ENCODE results near the gene AGBL3.
"Not testable (repeated sequence)": the region's sequence is repeated elsewhere in the genome, so short reads cannot be mapped to it uniquely, and the experiment has no call there.

Gene AGBL3

DNA sequence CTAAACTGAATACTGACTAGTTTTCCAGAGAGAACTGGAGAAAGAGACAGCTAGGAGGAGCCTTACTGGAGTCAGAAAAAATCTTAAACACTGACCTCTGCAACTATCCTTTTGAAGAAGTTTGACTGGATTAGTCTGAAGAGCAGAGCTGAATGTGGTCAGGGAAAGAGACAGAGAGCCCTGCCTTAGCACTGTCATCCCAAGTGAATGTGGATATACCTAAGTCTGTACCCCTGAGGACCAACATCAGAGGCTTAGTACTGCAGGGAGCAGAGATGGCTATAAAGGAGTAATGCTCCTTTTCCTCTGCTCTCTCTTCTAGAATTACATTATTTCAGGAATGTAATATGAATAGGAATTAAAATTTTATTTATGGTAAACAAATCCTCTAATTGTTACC is 91.7 kb downstream of the AGBL3 start:
- no peak for DNase-seq

DNA sequence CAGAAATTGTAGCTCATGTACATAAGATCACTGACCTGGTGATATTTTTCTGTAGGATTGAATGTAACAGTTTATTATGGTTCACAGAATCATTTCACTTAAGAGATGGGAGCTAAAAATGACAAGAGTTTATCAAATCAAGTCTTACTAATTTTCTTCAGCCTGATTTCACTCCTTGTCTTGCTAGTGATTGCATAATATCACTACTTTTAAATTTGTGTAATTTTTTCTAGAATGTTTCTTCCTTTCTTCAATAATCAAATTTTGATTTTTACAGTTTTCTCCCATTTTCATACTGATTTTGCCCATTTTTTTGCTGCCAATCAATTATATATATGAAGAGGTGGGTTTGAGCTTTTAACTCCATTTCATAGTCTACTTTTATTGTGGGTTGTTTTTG is 92.8 kb downstream of the AGBL3 start:
- DNase-seq = no peak

DNA sequence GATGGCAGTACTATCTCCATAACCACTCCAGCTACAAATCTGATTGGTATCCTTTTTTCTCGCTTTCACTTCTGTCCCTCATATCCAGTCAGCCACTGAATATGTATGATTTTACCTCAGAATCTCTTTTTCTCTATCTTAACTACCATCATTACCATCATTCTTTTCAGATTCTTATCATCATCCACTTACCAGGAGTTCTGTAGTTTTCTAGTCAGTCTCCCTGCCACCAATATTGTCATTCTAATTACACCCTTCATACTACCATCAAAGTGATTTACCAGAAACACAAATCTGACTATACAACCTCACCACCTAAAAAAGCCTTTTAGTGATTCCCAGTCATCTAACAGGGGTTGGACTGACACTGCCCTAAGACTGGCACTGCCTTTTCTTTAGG is 96.7 kb downstream of the AGBL3 start:
- DNase-seq = no peak

DNA sequence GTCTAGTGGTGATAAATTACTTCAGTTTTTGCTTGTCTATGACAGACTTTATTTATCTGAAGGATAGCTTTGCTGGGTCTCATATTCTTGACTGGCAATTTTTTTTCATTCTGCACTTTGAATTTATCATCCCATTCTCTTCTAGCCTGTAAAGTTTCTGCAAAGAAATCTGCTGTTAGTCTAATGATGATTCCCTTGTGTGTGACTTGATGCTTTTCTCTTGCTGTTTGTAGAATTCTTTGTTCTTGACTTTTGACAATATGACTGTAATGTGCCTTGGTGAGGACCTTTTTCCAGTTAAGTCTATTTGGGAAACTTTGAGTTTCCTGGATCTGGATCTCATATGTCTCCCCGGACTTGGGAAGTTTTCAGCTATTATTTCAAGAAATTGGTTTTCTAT is 102.3 kb downstream of the AGBL3 start:
- DNase-seq = no peak

DNA sequence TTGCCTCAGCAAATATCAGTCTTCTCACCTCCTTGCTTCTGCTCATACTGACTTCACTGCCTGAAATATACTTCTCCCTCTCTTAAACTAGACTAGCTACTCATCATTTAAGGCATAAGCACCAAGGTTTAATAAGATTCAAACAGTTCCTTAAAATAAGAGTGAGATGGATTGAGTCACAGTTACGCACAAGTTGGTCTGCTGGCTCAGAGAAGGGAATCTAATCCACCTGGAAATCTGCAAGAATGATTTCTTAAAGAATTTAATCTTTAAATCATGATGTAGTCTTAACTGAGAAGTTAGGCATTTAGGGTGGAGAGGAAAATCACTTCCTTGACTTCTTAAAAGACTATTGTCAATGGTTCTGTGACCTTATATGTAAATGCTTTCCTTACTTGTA is 105.4 kb downstream of the AGBL3 start:
- DNase-seq = no peak

DNA sequence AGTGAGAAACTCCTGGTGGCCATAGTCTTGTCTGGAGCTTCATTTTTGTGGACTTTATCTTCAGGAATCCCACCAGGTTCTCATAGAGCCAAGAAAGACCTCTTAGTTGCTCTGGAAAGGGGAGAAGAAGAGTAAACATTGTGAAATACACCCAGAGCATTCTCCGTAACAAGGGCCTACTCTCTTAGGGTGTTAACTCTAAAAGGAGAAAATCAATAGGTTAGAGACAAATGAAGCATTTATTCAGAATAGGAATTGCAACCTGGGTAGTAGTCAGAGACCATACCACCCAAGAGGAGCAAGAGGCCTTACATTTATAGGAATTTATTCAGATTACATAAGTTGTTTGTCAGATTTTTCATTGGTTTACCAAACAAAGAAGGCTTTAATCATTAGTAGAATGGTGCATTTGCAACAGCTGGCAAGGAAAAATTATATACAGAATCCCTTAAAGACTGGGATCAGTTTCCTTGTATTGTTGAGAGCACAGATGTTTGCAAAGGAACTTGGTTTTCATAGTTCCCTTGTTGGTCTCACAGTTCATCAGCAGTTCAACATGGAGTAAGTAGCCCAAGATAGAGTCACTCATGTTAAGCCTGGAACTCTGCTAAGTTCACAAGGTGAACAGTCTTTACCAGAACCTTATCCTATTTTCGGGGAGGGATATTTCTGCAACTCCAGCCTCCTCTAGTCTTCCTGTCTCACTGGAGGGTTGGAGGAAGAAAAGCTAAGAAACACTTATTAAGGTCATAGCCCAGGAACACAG is 108.3 kb downstream of the AGBL3 start:
- no peak for DNase-seq

DNA sequence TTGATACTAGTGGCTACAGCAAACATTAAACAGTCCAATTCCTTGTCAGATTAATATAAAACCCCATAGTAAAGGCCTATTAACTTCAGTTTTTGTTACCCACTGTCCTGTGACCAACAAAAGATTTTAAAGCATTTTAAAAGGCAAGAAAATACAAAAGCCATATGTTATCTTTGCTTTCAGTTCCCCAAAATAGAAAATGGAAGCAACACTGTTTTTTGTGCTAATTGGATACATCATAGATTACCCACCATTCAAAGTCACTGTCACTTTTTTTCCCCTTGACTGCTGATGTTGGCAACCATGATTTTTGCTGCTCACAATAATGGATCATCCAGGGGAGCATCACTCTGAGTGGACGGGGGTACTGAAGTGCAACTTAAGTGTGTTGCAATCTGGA is 109.1 kb downstream of the AGBL3 start:
- no peak for DNase-seq

DNA sequence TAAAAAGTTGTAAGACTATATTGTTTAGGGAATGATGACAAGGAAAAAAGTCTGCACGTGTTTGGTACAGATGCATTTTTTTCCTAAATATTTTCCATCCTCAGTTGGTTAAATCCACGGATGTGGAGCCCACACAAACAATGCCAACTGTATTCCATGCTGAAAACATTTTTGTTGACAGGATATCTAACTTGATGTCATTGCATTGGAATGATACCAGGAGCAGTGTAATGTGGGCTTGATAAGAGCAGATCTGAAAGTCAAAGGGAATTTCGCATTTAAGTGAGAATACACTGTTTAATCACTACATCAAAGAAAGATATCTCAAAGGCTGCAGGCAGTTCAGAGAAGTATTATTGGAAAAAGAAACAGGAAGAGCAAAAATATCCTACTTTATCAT is 112.1 kb downstream of the AGBL3 start:
- no peak for DNase-seq

DNA sequence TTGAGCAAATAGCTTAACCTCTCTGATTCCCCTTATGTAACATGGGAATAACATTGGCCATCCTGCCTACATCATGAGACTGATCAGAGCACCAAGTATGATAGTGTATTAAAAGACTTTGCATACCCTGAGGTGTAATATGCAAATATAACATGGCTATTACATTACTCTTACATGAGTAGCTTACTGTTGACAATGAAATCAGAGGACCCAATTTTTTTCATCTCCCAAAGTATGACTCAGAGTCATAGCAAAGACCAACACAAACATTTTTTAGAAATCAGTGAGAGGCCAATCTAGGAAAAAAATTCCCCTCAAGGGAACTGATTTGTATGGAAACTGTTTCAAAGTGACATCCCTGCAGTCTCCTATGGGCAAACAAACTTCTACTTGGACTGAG is 114.5 kb downstream of the AGBL3 start:
- no peak for DNase-seq

DNA sequence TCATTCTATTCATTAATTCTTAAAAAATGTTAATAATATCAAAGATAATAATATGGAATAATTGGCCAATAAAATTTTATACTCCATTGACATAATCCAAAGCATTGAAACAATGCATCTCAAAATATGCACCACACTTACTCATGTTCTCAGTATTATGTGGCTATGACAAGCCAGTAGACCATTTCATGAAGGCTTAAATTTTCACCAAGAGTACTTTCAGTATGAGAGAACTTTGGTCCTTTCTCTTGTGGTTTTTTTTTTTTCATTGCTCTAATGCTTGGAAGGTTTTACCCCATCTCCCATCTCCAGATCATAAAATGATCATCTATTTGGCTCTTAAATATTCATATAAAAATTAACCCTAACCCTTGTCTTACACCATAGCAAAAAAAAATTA is 116.1 kb downstream of the AGBL3 start:
- no peak for DNase-seq

DNA sequence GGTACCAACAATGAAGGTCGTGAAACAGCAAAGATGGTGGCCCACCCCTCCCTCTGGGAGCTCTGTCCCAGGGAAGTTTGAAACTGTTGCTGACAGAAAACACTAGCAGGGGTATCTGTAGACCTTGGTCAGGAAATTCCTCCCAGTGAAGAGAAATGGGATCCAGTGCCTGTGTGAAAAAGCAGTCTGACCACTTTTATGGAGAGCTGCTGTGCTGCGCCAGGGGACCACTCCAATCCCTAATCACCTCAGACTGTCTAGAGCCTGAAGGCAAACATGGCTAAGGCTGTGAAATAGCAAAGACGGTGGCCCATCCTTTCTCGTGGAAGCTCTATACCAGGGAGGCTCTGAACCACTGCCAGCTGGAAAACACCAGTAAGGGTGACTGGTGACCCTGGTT is 123.3 kb downstream of the AGBL3 start:
- DNase-seq = no peak

DNA sequence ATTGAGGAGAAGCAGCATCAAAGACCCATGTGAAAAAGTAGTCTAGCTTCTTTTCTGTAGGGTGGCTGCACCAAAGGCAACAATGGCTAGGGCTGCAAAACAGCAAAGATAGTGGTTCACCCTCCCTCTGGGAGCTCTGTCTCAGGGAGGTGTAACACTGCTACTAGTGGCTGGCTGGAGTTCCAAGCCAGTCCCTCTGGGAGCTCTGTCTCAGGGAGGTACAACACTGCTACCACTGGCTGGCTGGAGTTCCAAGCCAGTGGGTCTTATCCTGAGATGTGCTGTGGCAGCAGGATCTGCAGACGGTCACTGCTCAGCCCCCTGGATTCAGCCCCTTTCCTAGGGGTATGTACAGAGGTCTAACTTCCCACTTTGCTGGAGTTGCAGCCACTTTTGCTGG is 123.7 kb downstream of the AGBL3 start:
- no peak for DNase-seq

DNA sequence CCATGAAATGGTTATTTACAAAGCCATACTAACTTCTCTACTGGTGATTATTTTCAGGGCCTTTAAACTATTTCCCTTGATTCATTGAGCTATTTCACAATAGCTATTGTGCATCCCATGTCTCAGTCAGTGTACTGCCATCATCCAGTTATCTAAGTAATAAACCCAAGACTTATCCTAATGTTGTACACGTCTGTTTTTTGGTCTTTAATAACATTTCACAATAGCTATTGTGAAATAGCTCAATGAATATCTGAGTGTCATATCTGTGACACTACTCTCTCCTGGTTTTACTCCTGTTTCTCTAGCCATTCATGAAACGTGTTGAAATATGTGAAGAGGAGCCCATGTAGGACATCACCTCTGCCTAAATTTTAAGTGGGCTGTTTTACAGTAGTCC is 125.1 kb downstream of the AGBL3 start:
- DNase-seq = no peak

DNA sequence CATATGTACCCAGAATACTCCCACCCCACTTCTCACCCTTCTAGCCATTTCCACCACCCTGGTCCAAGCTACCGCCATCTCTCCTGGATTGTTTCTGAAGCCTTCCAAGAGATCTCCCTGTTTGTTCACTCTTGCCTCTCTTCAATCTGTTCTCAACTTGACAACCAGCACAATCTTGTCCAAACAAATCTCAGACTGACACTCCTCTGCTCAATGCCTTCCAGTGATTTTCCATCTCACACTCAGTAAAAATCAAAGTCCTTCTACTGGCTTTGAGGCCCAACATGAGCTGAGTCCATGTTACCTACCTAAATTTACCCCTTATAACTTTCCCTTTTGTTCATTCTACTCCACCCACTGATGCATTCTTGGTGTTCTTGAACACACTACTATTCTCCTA is 128.3 kb downstream of the AGBL3 start:
- no peak for DNase-seq

DNA sequence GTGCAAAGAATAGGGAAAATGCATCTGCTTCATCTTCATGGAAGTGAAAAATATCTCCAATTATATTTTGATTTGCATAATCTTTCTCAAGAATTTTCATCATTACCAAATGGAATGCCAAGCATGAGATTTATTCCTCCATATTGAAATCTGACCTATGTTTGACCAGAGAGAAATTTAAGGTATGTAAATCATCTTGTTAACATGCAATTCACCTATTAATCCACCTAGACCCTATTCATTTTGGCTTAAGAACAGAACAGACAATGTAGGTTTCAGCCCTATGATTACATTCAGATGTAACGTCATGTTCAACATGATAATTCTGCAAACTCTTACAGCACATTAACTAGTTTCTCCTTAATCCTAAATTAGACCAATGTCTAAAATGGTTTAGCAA is 130.8 kb downstream of the AGBL3 start:
- DNase-seq = no peak

DNA sequence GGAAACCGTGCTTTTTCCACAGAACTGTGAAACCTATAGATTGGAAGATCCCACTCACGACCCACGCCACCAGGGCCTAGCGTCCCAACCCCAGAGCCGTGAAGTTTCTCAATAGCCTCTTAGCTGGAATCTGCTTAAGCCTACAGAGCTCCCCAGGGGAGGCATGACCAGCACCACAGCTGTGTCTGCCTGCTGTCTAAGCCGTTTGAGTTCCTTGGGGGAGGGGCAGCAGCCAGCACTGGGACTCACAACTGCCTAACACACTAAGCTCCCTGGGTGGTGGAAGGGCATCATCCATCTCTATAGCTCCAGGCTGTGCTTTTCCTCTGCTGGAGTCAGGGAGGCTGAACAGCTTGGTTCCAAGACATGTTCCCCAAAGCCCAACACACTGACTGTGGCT is 135.6 kb downstream of the AGBL3 start:
- DNase-seq = no peak

DNA sequence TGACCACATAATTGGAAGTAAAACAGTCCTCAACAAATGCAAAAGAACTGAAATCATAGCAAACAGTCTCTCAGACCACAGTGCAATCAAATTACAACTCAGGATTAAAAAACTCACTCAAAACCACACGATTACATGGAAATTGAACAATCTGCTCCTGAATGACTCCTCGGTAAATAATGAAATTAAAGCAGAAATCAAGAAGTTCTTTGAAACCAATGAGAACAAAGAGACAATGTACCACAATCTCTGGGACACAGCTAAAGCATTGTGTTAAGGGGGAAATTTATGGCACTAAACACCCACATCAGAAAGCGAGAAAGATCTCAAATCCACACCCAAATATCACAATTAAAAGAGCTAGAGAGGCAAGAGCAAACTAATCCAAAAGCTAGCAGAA is 138.3 kb downstream of the AGBL3 start:
- DNase-seq = not testable (repeated sequence)

DNA sequence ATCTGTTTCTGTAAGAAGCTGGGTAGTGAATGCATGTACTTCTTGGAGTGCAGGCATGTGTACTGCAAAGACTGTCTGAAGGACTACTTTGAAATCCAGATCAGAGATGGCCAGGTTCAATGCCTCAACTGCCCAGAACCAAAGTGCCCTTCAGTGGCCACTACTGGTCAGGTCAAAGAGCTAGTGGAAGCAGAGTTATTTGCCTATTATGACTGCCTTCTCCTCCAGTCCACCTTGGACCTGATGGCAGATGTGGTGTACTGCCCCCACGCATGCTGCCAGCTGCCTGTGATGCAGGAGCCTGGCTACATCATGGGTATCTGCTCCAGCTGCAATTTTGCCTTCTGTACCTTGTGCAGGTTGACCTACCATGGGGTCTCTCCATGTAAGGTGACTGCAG is 142.6 kb downstream of the AGBL3 start:
- no peak for DNase-seq

DNA sequence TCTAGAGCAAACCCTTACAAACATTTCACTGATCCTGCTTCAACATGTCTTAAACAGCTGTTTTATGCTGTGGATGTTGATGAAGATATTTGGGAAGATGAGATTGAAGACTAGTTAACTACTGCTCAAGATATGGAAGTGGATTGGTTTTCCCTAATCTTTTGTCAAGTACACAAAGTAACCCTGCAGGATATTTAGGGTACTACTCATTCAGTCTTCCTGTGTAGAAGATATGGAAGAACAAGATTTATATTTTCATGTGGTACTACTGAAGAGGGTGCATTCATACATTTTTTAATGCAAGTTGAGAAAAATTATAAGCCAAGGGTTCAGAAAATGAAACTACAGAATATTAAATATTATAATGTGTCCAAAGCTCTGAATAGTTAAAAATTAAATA is 143.3 kb downstream of the AGBL3 start:
- DNase-seq = no peak

DNA sequence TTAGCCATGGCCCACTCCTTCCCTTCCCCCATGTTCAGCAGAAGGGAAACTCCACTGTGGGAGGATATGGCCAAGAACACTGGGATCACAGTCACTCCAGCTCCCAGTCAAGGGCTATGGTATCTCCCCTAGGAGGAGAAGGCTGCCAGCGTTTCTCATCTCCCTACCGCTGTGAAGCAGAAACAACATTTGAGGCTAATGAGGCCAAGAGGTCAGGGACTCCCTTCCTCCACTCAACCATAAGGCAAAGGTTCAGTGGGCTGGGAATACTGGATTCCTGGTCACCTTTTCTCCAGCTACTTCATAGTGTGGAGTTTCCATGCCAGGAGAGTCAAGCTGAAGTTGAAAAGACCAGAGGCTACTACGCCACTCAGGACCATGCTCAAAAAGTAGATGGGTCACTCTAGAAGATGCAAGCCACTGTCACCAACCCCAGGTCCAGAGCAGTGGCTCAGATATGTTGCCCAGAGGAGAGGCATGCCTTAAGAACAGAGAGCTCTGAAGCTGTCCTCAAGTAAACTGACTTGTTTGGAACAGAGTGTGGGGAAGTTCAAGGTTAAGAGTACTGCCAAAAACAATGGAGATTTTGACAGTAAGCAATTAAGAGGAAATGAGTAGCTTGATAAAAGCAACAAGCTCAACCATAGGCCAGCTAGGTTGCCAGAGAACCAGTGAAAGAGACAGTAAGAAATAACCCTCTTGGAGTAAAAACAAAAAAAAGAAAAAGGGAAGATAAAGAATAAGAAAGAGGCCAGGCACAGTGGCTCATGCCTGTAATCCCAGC is 157.8 kb downstream of the AGBL3 start:
- DNase-seq = no peak

DNA sequence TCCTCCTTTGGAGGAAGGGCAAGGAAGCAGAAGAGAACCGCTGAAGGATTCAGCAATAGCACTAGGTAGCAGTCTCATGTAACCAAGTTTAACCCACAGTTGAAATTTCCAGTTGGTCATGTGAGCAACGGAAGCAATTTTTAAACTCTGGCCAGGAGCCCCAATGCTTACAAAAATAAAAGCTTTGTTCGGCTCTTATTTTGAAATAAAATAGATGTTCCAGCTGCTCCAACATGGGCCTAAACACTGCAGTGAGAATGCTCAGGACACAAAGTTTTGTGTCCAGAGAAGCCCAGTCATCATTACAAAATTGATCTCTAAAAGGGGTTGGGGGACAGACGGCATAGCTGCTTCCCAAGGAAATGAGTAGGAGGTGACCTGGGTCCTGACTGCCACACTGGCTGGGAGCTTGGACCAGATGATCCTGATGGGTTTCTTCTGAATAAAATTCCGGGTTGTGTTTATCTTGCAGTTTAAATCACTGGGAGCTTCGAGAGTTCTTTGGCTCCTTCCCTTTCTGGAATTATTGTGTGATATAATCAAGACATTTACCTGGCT is 161.1 kb downstream of the AGBL3 start:
- no peak for DNase-seq

DNA sequence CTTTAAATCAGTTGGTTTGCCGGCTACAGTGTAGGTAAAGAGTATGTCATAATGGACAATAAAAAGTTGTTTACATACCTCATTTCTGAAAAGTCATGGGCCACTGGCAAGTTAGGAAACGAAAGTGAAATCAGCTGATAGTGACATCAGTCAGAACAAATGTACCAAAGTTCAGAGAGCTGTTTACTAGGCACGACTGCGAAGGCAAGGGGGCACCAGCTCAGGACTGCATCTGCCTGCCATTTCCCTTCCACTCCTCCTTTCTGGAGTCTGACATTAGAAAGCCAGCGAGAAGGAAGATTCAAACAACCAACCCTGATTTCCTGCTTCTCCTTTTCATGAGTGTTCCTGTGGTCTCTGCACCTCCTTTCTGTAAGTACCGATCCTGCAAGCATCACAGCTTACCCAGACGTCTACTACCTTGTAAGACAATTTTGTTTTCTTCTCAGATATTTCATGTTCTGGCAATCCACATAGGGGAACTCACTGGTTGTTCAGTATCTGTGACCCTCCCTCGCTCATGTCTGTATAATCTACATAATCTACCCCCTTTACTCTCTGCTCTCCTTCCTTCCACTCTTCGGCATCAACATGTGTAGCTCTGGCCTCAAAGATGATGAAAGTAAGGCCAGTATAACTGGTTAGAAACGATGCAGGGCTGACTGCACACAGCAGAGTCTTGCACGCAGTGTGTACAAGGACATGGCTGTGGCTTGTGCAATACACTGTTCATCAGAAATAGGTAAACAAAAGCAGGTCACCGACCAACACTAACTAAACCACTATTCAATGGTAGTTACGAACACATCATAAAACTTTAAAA is 161.8 kb downstream of the AGBL3 start, which contains the start of gene TMEM140:
TSS of gene TMEM140 (plus strand) at position 174 of the 823 bp plus-strand sequence. CDS start 16,370 bp downstream, outside the sequence.
- DNase-seq = no peak

DNA sequence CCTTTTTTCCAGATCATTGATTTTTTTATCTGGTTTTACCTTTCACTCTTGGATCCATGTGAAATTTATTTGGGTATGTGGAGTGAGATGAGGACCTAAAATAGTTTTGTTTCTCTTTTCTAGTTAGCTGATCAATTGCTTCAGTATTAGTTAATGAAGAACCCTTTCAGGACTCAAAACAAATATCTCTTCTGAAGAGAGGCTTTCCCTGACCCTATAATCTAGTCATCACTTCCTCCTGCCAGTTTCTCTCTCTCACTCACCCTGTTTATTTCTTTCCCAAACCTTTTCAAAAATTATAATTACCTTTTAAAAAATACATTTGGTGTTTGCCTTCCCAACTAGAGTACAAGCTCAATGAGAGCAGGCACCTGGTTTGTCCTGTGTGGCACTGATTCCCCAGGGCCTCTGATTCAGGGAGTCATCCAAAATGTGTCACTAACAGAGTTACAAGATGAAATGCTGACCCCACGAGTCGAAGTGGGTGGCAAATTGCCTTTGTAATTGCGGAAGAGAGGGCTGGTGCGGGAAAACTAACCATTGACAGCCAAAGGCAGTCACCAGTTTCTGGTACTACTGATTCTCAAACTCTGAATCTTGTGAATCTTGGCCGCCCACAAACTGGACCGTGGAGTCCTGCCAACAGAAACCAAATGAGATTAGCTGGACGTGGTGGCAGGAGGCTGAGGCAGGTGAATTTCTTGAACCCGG is 163.9 kb downstream of the AGBL3 start:
- DNase-seq = no peak
